NT2/D1 (cell line): ENCODE measurements around the gene AKNA.

Source experiments
- SUZ12 ChIP-seq: IDR thresholded peaks from 2 replicates; pipeline ENCODE4 v1.6.1; 2011; ENCODE audit not compliant: insufficient read length, insufficient read depth; ENCODE audit errors: extremely low read depth
- YY1 ChIP-seq: IDR thresholded peaks from 2 replicates; pipeline ENCODE4 v1.6.1; 2011; ENCODE audit not compliant: insufficient read length, insufficient read depth

GRCh38 chr9:114356792-114357191, 31.0 kb downstream of the AKNA start:
- TF ChIP-seq YY1 (no peak), SUZ12 (no peak)
